IPS-20b (cell line): ENCODE data around the gene AKAP4.

ENCODE experiments used
- H3K27ac ChIP-seq: one replicate; pipeline ENCODE4 v1.5.1; 2013; ENCODE audit warnings: low read length
- H3K27me3 ChIP-seq: 2 replicates; pipeline ENCODE4 v1.6.1; 2013; ENCODE audit warnings: mild to moderate bottlenecking, low read length, inconsistent platforms; ENCODE audit not compliant: insufficient read depth
- H3K36me3 ChIP-seq: 2 replicates; pipeline ENCODE4 v1.6.1; 2013; ENCODE audit warnings: low read depth, mild to moderate bottlenecking, inconsistent platforms, low read length, moderate library complexity; ENCODE audit not compliant: insufficient read depth
- H3K4me1 ChIP-seq: 2 replicates; pipeline ENCODE4 v1.6.1; 2013; ENCODE audit warnings: mild to moderate bottlenecking, control low read depth, inconsistent platforms, low read length, moderate library complexity; ENCODE audit not compliant: insufficient read depth
- H3K4me3 ChIP-seq: 2 replicates; pipeline ENCODE4 v1.5.1; 2013; ENCODE audit warnings: mild to moderate bottlenecking, low read length, inconsistent platforms
- H3K9ac ChIP-seq: 2 replicates; pipeline ENCODE4 v1.6.1; 2013; ENCODE audit warnings: low read depth, mild to moderate bottlenecking, inconsistent platforms, low read length, moderate library complexity
- H3K9me3 ChIP-seq: 2 replicates; pipeline ENCODE4 v1.6.1; 2013; ENCODE audit warnings: mild to moderate bottlenecking, low read depth, low read length, inconsistent platforms; ENCODE audit not compliant: insufficient read depth

The AKAP4 gene

GRCh38 chrX:50168241-50168687, 32.5 kb downstream of the AKAP4 start:
- no peaks in the 10 kb centered on the region for H3K27me3 ChIP-seq
- no peaks in the 10 kb centered on the region for H3K36me3 ChIP-seq
- H3K9me3 ChIP-seq = no peaks in the 10 kb centered on the region
- no peak overlapping the region for H3K9ac ChIP-seq
- H3K4me1 ChIP-seq = peaks cover 5% of the 10 kb centered on the region; the same call in 1 of the 2 replicates
- H3K27ac ChIP-seq = no peak overlapping the region
- H3K4me3 ChIP-seq = no peak overlapping the region

GRCh38 chrX:50167366-50167765, 33.4 kb downstream of the AKAP4 start:
- Histone ChIP-seq H3K27ac (no peak overlapping the region), H3K9me3 (no peaks in the 10 kb centered on the region), H3K4me3 (no peak overlapping the region), H3K36me3 (no peaks in the 10 kb centered on the region), H3K9ac (no peak overlapping the region), H3K27me3 (no peaks in the 10 kb centered on the region), H3K4me1 (peaks cover 5% of the 10 kb centered on the region; the same call in 1 of the 2 replicates)

GRCh38 chrX:50165727-50166126, 35.1 kb downstream of the AKAP4 start:
- Histone ChIP-seq H3K4me1 (peaks cover 5% of the 10 kb centered on the region; the same call in 1 of the 2 replicates), H3K9ac (no peak overlapping the region), H3K36me3 (no peaks in the 10 kb centered on the region), H3K27me3 (no peaks in the 10 kb centered on the region), H3K9me3 (no peaks in the 10 kb centered on the region), H3K27ac (no peak overlapping the region), H3K4me3 (no peak overlapping the region)

DNA sequence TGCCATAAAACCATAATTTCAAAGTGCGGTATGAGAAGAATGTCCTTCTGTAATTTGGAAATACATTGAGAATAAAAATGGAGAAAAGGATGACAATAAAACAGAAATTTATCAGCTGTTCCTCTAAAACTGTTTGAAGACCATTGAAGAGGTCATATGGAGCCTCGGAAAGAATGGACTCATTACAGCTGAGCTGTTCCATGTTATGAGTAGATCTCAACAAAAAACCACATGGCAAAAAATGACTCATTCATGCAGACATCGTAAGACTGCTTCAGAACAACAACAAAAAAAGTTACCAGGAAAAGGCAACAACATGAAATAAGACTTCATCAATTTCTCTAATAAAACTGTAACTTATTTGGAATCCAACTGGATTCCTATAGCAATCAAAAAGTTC, 39.7 kb downstream of the AKAP4 start:
- no peak overlapping the region for H3K27ac ChIP-seq
- H3K27me3 ChIP-seq = no peaks in the 10 kb centered on the region
- no peaks in the 10 kb centered on the region for H3K9me3 ChIP-seq

DNA sequence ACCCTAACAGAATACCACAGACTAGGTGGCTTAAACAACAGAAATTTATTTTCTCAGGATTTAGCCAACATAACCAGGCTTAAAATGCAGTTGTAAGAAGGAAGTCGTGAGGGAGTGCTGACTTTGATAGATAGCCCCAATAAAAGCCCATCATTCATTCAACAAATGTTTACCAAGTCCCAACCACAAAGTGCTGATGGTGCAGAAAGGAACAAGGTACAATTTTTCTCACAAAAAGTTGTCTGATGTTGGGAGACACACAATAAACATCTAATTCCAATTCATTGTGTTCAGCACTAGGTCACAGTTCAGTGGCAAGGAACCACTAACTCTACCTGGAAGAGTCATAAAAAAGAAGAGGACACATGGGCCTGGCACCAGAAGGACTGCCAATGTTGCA, 42.2 kb downstream of the AKAP4 start:
- H3K27ac ChIP-seq = no peak overlapping the region
- no peak overlapping the region for H3K4me3 ChIP-seq
- no peak overlapping the region for H3K9ac ChIP-seq
- H3K36me3 ChIP-seq = no peaks in the 10 kb centered on the region
- H3K27me3 ChIP-seq = no peaks in the 10 kb centered on the region
- H3K4me1 ChIP-seq = no peaks in the 10 kb centered on the region
- H3K9me3 ChIP-seq = no peaks in the 10 kb centered on the region

More for the DNA sequence above, 39.7 kb downstream of the AKAP4 start:
- Histone ChIP-seq H3K9ac (no peak overlapping the region), H3K4me1 (no peaks in the 10 kb centered on the region), H3K4me3 (no peak overlapping the region), H3K36me3 (no peaks in the 10 kb centered on the region)

GRCh38 chrX:50157545-50158135, 43.2 kb downstream of the AKAP4 start:
- no peaks in the 10 kb centered on the region for H3K4me1 ChIP-seq
- H3K27me3 ChIP-seq = no peaks in the 10 kb centered on the region
- H3K36me3 ChIP-seq = no peaks in the 10 kb centered on the region
- H3K9me3 ChIP-seq = no peaks in the 10 kb centered on the region
- no peak overlapping the region for H3K9ac ChIP-seq
- H3K27ac ChIP-seq = no peak overlapping the region
- no peak overlapping the region for H3K4me3 ChIP-seq

DNA sequence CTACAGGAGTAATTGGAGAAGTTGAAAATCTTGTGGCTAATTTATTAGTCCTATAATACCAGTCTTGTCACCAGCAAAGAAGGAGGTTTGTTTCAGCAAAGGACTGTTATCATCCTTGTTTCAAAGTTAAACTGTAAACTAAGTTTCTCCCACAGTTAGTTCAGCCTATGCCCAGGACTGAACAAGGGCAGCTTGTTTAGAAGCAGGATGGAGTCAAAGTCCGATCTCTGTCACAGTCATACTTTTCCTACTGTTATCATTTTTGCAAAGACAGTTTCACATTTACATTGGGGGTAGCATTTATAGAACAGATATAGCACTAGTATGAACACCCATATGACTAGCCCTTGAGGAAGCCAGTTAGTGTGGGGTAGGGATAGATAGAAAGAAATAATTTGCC, 46.4 kb downstream of the AKAP4 start:
- no peak overlapping the region for H3K27ac ChIP-seq
- H3K9ac ChIP-seq = no peak overlapping the region
- H3K36me3 ChIP-seq = no peaks in the 10 kb centered on the region
- H3K27me3 ChIP-seq = no peaks in the 10 kb centered on the region
- H3K9me3 ChIP-seq = no peaks in the 10 kb centered on the region
- no peaks in the 10 kb centered on the region for H3K4me1 ChIP-seq
- H3K4me3 ChIP-seq = no peak overlapping the region

GRCh38 chrX:50152456-50152855, 48.4 kb downstream of the AKAP4 start:
- Histone ChIP-seq H3K9ac (no peak overlapping the region), H3K36me3 (no peaks in the 10 kb centered on the region), H3K4me1 (no peaks in the 10 kb centered on the region), H3K9me3 (no peaks in the 10 kb centered on the region), H3K27ac (no peak overlapping the region), H3K27me3 (no peaks in the 10 kb centered on the region), H3K4me3 (no peak overlapping the region)

DNA sequence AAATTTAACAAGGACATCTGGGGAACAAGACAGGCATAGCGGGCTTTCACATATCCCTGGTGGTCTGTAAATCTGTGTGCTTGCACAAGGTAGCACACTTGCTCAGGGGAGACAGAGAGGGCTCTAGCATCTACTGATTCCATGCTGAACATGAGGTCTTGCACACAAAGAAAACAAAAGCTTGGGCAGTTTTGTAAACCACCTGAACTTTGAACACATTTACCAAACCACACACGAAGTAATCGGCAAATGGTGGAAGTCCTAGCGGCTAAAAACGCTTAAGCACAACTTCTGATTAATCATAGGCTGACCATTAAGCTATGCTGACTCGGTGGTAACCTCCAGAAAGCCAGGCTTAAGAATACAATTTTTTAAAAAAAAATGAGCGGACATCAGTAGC, 52.8 kb downstream of the AKAP4 start:
- Histone ChIP-seq H3K27ac (no peak overlapping the region), H3K36me3 (no peaks in the 10 kb centered on the region), H3K4me1 (no peaks in the 10 kb centered on the region), H3K27me3 (no peaks in the 10 kb centered on the region), H3K4me3 (no peak overlapping the region), H3K9ac (no peak overlapping the region), H3K9me3 (no peaks in the 10 kb centered on the region)
